ENCODE data around the gene DNAJC30. TPM values are rescaled to one million over a fixed set of nuclear protein-coding genes. Genes with fewer than 3 reads are reported as not detected.

DNAJC30 gene
- total and polyA plus RNA-seq, 10 of the 15 experiments (the other 5 are each of a cell fraction or from before 2014, with no cell fraction given), result 2.1 to 19.0 (median 7.9) TPM

DNA sequence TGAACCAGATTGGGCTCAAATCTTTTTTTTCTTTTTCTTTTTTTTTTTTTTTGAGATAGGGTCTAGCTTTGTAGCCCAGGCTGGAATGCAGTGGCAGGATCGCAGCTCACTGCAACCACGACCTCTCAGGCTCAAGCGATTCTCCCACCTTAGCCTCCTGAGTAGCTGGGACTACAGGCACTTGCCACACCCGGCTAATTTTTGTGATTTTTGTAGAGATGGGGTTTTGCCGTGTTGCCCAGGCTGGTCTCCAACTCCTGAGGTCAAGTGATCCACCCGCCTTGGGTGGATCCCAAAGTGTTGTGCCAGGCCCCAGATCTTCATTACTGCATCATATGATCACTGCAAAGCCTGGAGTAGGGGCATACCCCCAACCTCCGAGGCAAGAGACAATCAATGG lies 2.8 kb downstream of the DNAJC30 start (continued):
- TF ChIP-seq, protein P1, sequence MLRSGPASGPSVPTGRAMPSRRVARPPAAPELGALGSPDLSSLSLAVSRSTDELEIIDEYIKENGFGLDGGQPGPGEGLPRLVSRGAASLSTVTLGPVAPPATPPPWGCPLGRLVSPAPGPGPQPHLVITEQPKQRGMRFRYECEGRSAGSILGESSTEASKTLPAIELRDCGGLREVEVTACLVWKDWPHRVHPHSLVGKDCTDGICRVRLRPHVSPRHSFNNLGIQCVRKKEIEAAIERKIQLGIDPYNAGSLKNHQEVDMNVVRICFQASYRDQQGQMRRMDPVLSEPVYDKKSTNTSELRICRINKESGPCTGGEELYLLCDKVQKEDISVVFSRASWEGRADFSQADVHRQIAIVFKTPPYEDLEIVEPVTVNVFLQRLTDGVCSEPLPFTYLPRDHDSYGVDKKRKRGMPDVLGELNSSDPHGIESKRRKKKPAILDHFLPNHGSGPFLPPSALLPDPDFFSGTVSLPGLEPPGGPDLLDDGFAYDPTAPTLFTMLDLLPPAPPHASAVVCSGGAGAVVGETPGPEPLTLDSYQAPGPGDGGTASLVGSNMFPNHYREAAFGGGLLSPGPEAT (IDR thresholded peaks at IDR 0.05; ENCODE audit: low read depth), result no peak
- TF ChIP-seq NBN (IDR thresholded peaks at IDR 0.05), result no peak
- no peak for TF ChIP-seq SMC3 (IDR thresholded peaks at IDR 0.05; ENCODE audit: borderline replicate concordance, low read length)

DNA sequence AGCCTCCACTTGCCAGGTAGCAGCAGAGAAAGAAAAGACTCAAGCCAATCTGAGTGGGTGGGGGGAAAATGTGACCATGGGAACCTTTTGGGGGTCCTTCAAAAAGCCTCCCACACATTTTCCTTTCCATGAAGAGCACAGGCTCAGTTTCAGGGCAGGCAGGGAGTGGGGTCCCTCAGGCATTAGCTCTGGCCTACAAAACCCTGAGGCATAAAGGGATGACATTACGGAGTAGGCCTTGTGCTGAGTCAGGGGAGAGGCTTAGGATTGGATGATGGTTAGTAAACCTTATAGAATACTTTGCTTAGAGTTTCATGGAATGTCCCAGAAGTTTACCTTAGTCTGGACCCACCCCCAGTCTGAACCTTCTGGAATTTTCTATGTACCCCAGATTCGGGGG lies 3.5 kb downstream of the DNAJC30 start:
- ATAC-seq (no peak), DNase-seq (ENCODE audit: low read depth, low spot score) (no peak), FAIRE-seq (no peak)
- intact Hi-C loops (cut with micrococcal nuclease; ENCODE audit: unreplicated experiment), result loop anchor here (10.0 kb wide), 1 partner anchor 155 kb away; the partner anchor contains the start of gene BAZ1B
- POLR2A ChIA-PET, result interaction anchor here (0.6 kb wide), 1 partner anchor 267 kb away, joined by 3 read pairs; no protein-coding TSS in a partner anchor
- Histone ChIP-seq H3K4me2 (ENCODE audit: control insufficient read depth, insufficient read depth) (no peak overlapping the region), H3K4me1 (ENCODE audit: control insufficient read depth, insufficient read depth, low read length) (peaks cover 12% of the 10 kb centered on the region), H3K9me3 (replicated peaks; ENCODE audit: control insufficient read depth, insufficient read depth, low read length) (no peaks in the 10 kb centered on the region; the same call in 2 of the 3 replicates), H3K4me3 (no peak overlapping the region), H3K9ac (ENCODE audit: control insufficient read depth, insufficient read depth, low read length) (no peak overlapping the region), H2AFZ (ENCODE audit: control insufficient read depth, low read depth, low read length) (no peak overlapping the region), H3K27me3 (replicated peaks in 1 of 2; ENCODE audit: control insufficient read depth in 2 of 2, insufficient read depth in 2 of 2, low read length in 1 of 2) (no peaks in the 10 kb centered on the region), H3K36me3 (ENCODE audit: control insufficient read depth in 2 of 2, insufficient read depth in 2 of 2, low read length in 1 of 2) (peaks cover 2 to 3% of the 10 kb centered on the region in 2 experiments; a peak in 2 of 4 replicates), H3K79me2 (ENCODE audit: control insufficient read depth, insufficient read depth, low read length) (peaks cover 35% of the 10 kb centered on the region), H3K27ac (ENCODE audit: control insufficient read depth, insufficient read depth) (no peak overlapping the region), H4K20me1 (ENCODE audit: control insufficient read depth, insufficient read depth) (no peaks in the 10 kb centered on the region; the same call in 1 of the 2 replicates)
- CTCF ChIA-PET, result no interaction called here
- BruUV-seq (replicated peaks), result no TSS peak
- WGBS (ENCODE audit: insufficient coverage, insufficient replicate concordance, low lambda C conversion rate, missing lambda C conversion rate), result 100% methylated on average over 2 of the region's 2 CpGs
- SMC1A ChIA-PET (ENCODE audit: uncharacterized antibody, unreplicated experiment), result no interaction called here
- RAD21 ChIA-PET (ENCODE audit: unreplicated experiment), result no interaction called here
- in situ Hi-C loops (cut with MboI), result no loop called here
- TF ChIP-seq POU2F2 (IDR thresholded peaks at IDR 0.05; ENCODE audit: borderline replicate concordance, low read depth, low read length), result no peak
- no peak for TF ChIP-seq MEF2A (IDR thresholded peaks at IDR 0.05; ENCODE audit: insufficient read depth, low read depth, low read length)
- no peak for TF ChIP-seq ZNF207 (IDR thresholded peaks at IDR 0.05; ENCODE audit: borderline replicate concordance)
- TF ChIP-seq, protein P2, sequence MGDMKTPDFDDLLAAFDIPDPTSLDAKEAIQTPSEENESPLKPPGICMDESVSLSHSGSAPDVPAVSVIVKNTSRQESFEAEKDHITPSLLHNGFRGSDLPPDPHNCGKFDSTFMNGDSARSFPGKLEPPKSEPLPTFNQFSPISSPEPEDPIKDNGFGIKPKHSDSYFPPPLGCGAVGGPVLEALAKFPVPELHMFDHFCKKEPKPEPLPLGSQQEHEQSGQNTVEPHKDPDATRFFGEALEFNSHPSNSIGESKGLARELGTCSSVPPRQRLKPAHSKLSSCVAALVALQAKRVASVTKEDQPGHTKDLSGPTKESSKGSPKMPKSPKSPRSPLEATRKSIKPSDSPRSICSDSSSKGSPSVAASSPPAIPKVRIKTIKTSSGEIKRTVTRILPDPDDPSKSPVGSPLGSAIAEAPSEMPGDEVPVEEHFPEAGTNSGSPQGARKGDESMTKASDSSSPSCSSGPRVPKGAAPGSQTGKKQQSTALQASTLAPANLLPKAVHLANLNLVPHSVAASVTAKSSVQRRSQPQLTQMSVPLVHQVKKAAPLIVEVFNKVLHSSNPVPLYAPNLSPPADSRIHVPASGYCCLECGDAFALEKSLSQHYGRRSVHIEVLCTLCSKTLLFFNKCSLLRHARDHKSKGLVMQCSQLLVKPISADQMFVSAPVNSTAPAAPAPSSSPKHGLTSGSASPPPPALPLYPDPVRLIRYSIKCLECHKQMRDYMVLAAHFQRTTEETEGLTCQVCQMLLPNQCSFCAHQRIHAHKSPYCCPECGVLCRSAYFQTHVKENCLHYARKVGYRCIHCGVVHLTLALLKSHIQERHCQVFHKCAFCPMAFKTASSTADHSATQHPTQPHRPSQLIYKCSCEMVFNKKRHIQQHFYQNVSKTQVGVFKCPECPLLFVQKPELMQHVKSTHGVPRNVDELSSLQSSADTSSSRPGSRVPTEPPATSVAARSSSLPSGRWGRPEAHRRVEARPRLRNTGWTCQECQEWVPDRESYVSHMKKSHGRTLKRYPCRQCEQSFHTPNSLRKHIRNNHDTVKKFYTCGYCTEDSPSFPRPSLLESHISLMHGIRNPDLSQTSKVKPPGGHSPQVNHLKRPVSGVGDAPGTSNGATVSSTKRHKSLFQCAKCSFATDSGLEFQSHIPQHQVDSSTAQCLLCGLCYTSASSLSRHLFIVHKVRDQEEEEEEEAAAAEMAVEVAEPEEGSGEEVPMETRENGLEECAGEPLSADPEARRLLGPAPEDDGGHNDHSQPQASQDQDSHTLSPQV (IDR thresholded peaks at IDR 0.05), result no peak
- TF ChIP-seq, protein P3, sequence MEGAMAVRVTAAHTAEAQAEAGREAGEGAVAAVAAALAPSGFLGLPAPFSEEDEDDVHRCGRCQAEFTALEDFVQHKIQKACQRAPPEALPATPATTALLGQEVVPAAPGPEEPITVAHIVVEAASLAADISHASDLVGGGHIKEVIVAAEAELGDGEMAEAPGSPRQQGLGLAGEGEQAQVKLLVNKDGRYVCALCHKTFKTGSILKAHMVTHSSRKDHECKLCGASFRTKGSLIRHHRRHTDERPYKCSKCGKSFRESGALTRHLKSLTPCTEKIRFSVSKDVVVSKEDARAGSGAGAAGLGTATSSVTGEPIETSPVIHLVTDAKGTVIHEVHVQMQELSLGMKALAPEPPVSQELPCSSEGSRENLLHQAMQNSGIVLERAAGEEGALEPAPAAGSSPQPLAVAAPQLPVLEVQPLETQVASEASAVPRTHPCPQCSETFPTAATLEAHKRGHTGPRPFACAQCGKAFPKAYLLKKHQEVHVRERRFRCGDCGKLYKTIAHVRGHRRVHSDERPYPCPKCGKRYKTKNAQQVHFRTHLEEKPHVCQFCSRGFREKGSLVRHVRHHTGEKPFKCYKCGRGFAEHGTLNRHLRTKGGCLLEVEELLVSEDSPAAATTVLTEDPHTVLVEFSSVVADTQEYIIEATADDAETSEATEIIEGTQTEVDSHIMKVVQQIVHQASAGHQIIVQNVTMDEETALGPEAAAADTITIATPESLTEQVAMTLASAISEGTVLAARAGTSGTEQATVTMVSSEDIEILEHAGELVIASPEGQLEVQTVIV (IDR thresholded peaks at IDR 0.05; ENCODE audit: borderline replicate concordance, partially characterized antibody), result no peak
- TF ChIP-seq, protein P4, sequence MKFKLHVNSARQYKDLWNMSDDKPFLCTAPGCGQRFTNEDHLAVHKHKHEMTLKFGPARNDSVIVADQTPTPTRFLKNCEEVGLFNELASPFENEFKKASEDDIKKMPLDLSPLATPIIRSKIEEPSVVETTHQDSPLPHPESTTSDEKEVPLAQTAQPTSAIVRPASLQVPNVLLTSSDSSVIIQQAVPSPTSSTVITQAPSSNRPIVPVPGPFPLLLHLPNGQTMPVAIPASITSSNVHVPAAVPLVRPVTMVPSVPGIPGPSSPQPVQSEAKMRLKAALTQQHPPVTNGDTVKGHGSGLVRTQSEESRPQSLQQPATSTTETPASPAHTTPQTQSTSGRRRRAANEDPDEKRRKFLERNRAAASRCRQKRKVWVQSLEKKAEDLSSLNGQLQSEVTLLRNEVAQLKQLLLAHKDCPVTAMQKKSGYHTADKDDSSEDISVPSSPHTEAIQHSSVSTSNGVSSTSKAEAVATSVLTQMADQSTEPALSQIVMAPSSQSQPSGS (IDR thresholded peaks at IDR 0.05; ENCODE audit: low read length), result no peak
- no peak for TF ChIP-seq NFXL1 (IDR thresholded peaks at IDR 0.05; ENCODE audit: borderline replicate concordance)
